ENCODE measurements around the gene PYCARD.
"Not testable (repeated sequence)": the region's sequence is repeated elsewhere in the genome, so short reads cannot be mapped to it uniquely, and the experiment has no call there.

PYCARD gene

GRCh38 chr16:31202414-31203375 lies at the start of gene PYCARD:
Gene PYCARD (minus strand): TSS chr16:31202760. CDS start chr16:31202690, 70 bp downstream.
- DNase-seq: no peak

- DNase-seq: no peak
These were observed 48.9 kb upstream of the PYCARD start for GRCh38 chr16:31251435-31251834.

GRCh38 chr16:31250782-31251384 lies 48.3 kb upstream of the PYCARD start:
- DNase-seq: no peak

- no peak for DNase-seq
These were observed 45.8 kb upstream of the PYCARD start for GRCh38 chr16:31248344-31248743.

GRCh38 chr16:31246296-31246695 lies 43.7 kb upstream of the PYCARD start:
- no peak for DNase-seq

- DNase-seq: not testable (repeated sequence)
These were observed 43.0 kb upstream of the PYCARD start for GRCh38 chr16:31245598-31245997.

- no peak for DNase-seq
These were observed 41.4 kb upstream of the PYCARD start for GRCh38 chr16:31243734-31244670.

GRCh38 chr16:31242206-31242605 lies 39.6 kb upstream of the PYCARD start:
- no peak for DNase-seq

GRCh38 chr16:31238041-31238440 lies 35.5 kb upstream of the PYCARD start:
- no peak for DNase-seq

- DNase-seq: no peak
These were observed 26.9 kb upstream of the PYCARD start for GRCh38 chr16:31229501-31229900.

GRCh38 chr16:31228206-31228605 lies 25.6 kb upstream of the PYCARD start:
- DNase-seq: no peak

GRCh38 chr16:31225193-31225592 lies 22.6 kb upstream of the PYCARD start:
- no peak for DNase-seq

GRCh38 chr16:31224092-31224955 lies 21.8 kb upstream of the PYCARD start:
- DNase-seq: no peak

GRCh38 chr16:31223044-31223443 lies 20.5 kb upstream of the PYCARD start:
- DNase-seq: no peak

- no peak for DNase-seq
These were observed 19.0 kb upstream of the PYCARD start for GRCh38 chr16:31221357-31222160.

- no peak for DNase-seq
These were observed 16.7 kb upstream of the PYCARD start for GRCh38 chr16:31219154-31219741.

GRCh38 chr16:31217136-31217530 lies 14.6 kb upstream of the PYCARD start:
- no peak for DNase-seq

- no peak for DNase-seq
These were observed 14.0 kb upstream of the PYCARD start, which contains the start of gene PYDC1 for GRCh38 chr16:31216422-31217135. Gene PYDC1 (minus strand): TSS chr16:31217135. CDS start chr16:31217028, 107 bp downstream.

GRCh38 chr16:31215287-31216162 lies 13.0 kb upstream of the PYCARD start:
- no peak for DNase-seq

Data from NCI-H1092 (cell line).